AG04450 (cell line): ENCODE results near the gene GMDS. TPM values are rescaled to one million over a fixed set of nuclear protein-coding genes. Genes with fewer than 3 reads are reported as not detected.

Experiments
- CTCF ChIA-PET: fragments of 300-600, 350-600 bp; formaldehyde crosslinking; extraction: SDS; loops from one replicate; lab custom pipeline; 2022; ENCODE audit warnings: antibody characterized with exemption, inconsistent platforms; lab: Charles Lee
- POLR2A ChIA-PET: fragments of 350-600 bp; formaldehyde crosslinking; extraction: SDS; loops from one replicate; lab custom pipeline; 2021; ENCODE audit warnings: antibody characterized with exemption, inconsistent platforms; lab: Yijun Ruan, JAX
- DNase-seq: peaks from one replicate; pipeline ENCODE4 v3.0.0-alpha.2; 2011; ENCODE audit warnings: low read depth, low spot score
- H3K27ac ChIP-seq: one replicate; pipeline ENCODE4 v1.5.1; 2012; ENCODE audit warnings: low read depth, low read length, control low read depth
- H3K27me3 ChIP-seq: one replicate; pipeline ENCODE4 v1.6.0; 2012; ENCODE audit warnings: low read length; ENCODE audit not compliant: control insufficient read depth, insufficient read depth
- H3K4me3 ChIP-seq: 2 replicates; pipeline ENCODE4 v1.5.1; 2011; ENCODE audit warnings: mild to moderate bottlenecking, low read depth, low read length, control low read depth
- H3K9me3 ChIP-seq: 2 replicates; pipeline ENCODE4 v1.5.1; 2012; ENCODE audit warnings: low read length; ENCODE audit not compliant: control insufficient read depth, insufficient read depth
- CTCF ChIP-seq: IDR thresholded peaks from 2 replicates; pipeline ENCODE4 v1.5.1; 2011; ENCODE audit warnings: low read depth, low read length, control low read depth, inconsistent platforms
- polyA plus RNA-seq: library from polyadenylated mRNA; depleted of rRNA; stranded (reverse); fragments of >200 nt; gene quantifications from 2 replicates; pipeline ENCODE4 v1.2.3, GENCODE V29; 2011

GMDS gene
- polyA plus RNA-seq, 1 experiment, result 26.4 TPM

GRCh38 chr6:1623769-1624057 is 621.7 kb downstream of the GMDS start:
- DNase-seq, result no peak
- peaks cover 15% of the 10 kb centered on the region; the same call in 1 of the 2 replicates for H3K9me3 ChIP-seq
- no peak for TF ChIP-seq CTCF
- H3K27ac ChIP-seq, result no peak overlapping the region
- no peak overlapping the region; the same call in 1 of the 2 replicates for H3K4me3 ChIP-seq
- ChIA-PET CTCF (interaction anchor here (0.5 to 1.2 kb wide), 4 partner anchors 23 to 481 kb away, joined by 4 to 11 read pairs (median 6); no protein-coding TSS in a partner anchor), POLR2A (no interaction called here)
- H3K27me3 ChIP-seq, result peaks cover 29% of the 10 kb centered on the region

GRCh38 chr6:1622851-1623768 is 622.3 kb downstream of the GMDS start:
- ChIA-PET CTCF (interaction anchor here (0.5 kb wide), 1 partner anchor 276 kb away, joined by 4 read pairs; no protein-coding TSS in a partner anchor), POLR2A (no interaction called here)
- no peak for TF ChIP-seq CTCF

GRCh38 chr6:1622220-1622850 is 623.1 kb downstream of the GMDS start:
- no peak overlapping the region for H3K4me3 ChIP-seq
- ChIA-PET CTCF (no interaction called here), POLR2A (no interaction called here)
- no peak overlapping the region for H3K27ac ChIP-seq
- no peak for TF ChIP-seq CTCF
- H3K27me3 ChIP-seq, result peaks cover 22% of the 10 kb centered on the region
- DNase-seq, result no peak
- H3K9me3 ChIP-seq, result peaks cover 15% of the 10 kb centered on the region; the same call in 1 of the 2 replicates

More at GRCh38 chr6:1622851-1623768, 622.3 kb downstream of the GMDS start:
- no peak overlapping the region for H3K27ac ChIP-seq
- peaks cover 26% of the 10 kb centered on the region for H3K27me3 ChIP-seq
- peaks cover 15% of the 10 kb centered on the region; the same call in 1 of the 2 replicates for H3K9me3 ChIP-seq
- H3K4me3 ChIP-seq, result no peak overlapping the region
- DNase-seq, result no peak

GRCh38 chr6:1621070-1621701 is 624.2 kb downstream of the GMDS start:
- no peak for TF ChIP-seq CTCF
- H3K4me3 ChIP-seq, result no peak overlapping the region
- ChIA-PET CTCF (no interaction called here), POLR2A (no interaction called here)
- no peak overlapping the region for H3K27ac ChIP-seq
- H3K9me3 ChIP-seq, result peaks cover 15% of the 10 kb centered on the region; the same call in 1 of the 2 replicates
- peaks cover 17% of the 10 kb centered on the region for H3K27me3 ChIP-seq
- DNase-seq, result no peak
